OCI-LY1 (cell line): ENCODE data around the gene TNFSF9.

ENCODE experiments used
- CTCF ChIP-seq: fragments of 200-600 bp; sonication (generic), shearing (Covaris generic); IDR thresholded peaks from 2 replicates; pipeline ENCODE4 v1.5.1; 2017; ENCODE audit warnings: mild to moderate bottlenecking, antibody characterized with exemption, low read length, moderate library complexity, mixed read lengths
- EZH2 ChIP-seq: fragments of 200-600 bp; sonication (generic), shearing (Covaris generic); IDR thresholded peaks from 2 replicates; pipeline ENCODE4 v1.8.0; 2017; ENCODE audit warnings: borderline replicate concordance, mixed run types, mild to moderate bottlenecking, antibody characterized with exemption, low read length, moderate library complexity, mixed read lengths

- no peak for TF ChIP-seq CTCF
- TF ChIP-seq EZH2, result no peak
Measured at GRCh38 chr19:6540918-6541689, 10.3 kb downstream of the TNFSF9 start.
